ENCODE data around the gene HDAC3. TPM values are rescaled to one million over a fixed set of nuclear protein-coding genes. Genes with fewer than 3 reads are reported as not detected.

HDAC3 gene
- total RNA-seq, 1 donor = 47.8 TPM

GRCh38 chr5:141677415-141677814, 40.8 kb upstream of the HDAC3 start:
- H3K9me3 ChIP-seq (ENCODE audit: low read depth, low read length) = no peaks in the 10 kb centered on the region
- no peaks in the 10 kb centered on the region for H3K27me3 ChIP-seq (ENCODE audit: insufficient read depth, low read length)
- H3K4me1 ChIP-seq (ENCODE audit: insufficient read depth, low read length) = peaks cover 15% of the 10 kb centered on the region
- peaks cover 1% of the 10 kb centered on the region for H3K36me3 ChIP-seq (ENCODE audit: insufficient read depth, low read length)
- TF ChIP-seq, protein P1, sequence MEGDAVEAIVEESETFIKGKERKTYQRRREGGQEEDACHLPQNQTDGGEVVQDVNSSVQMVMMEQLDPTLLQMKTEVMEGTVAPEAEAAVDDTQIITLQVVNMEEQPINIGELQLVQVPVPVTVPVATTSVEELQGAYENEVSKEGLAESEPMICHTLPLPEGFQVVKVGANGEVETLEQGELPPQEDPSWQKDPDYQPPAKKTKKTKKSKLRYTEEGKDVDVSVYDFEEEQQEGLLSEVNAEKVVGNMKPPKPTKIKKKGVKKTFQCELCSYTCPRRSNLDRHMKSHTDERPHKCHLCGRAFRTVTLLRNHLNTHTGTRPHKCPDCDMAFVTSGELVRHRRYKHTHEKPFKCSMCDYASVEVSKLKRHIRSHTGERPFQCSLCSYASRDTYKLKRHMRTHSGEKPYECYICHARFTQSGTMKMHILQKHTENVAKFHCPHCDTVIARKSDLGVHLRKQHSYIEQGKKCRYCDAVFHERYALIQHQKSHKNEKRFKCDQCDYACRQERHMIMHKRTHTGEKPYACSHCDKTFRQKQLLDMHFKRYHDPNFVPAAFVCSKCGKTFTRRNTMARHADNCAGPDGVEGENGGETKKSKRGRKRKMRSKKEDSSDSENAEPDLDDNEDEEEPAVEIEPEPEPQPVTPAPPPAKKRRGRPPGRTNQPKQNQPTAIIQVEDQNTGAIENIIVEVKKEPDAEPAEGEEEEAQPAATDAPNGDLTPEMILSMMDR (IDR thresholded peaks at IDR 0.05; ENCODE audit: extremely low read depth, low read depth, low read length) = peak; percentile 16
- DNase-seq (ENCODE audit: insufficient read length, low spot score, missing footprints) = no peak
- no peak overlapping the region for H2AFZ ChIP-seq (ENCODE audit: low read length)
- no peaks in the 10 kb centered on the region for H3K79me2 ChIP-seq (ENCODE audit: insufficient read depth, low read length)
- no peaks in the 10 kb centered on the region for H4K20me1 ChIP-seq (ENCODE audit: insufficient read depth, low read length)
- no peak overlapping the region for H3K4me2 ChIP-seq (ENCODE audit: insufficient read depth, low read length)
- H3K27ac ChIP-seq (ENCODE audit: low read depth, low read length) = no peak overlapping the region
- no peak overlapping the region for H3K4me3 ChIP-seq (ENCODE audit: insufficient read depth, low read length)

DNA sequence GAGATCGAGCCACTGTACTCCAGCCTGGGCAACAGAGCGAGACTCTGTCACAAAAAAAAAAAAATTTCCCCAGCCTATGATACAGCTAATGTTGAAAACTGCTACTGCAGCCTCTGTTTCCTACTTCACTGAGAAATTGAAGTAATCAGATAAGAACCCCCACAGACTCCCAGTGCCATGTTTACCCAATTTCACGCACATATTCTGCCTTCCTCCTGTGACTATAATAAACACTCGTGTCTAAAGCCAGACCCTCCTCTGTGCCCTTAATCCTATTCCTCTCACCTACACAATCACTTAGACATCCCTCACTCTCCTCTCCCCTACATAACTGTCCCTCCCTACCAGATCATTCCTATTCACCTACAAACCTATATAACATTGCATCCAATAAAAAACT, 39.0 kb upstream of the HDAC3 start:
- Histone ChIP-seq H3K4me2 (ENCODE audit: insufficient read depth, low read length) (no peak overlapping the region), H3K27me3 (ENCODE audit: insufficient read depth, low read length) (no peaks in the 10 kb centered on the region), H4K20me1 (ENCODE audit: insufficient read depth, low read length) (no peaks in the 10 kb centered on the region), H3K27ac (ENCODE audit: low read depth, low read length) (no peak overlapping the region), H3K36me3 (ENCODE audit: insufficient read depth, low read length) (peaks cover 2% of the 10 kb centered on the region), H3K9me3 (ENCODE audit: low read depth, low read length) (no peaks in the 10 kb centered on the region), H3K4me3 (ENCODE audit: insufficient read depth, low read length) (no peak overlapping the region), H3K4me1 (ENCODE audit: insufficient read depth, low read length) (peaks cover 3% of the 10 kb centered on the region), H3K79me2 (ENCODE audit: insufficient read depth, low read length) (no peaks in the 10 kb centered on the region), H2AFZ (ENCODE audit: low read length) (no peak overlapping the region)
- TF ChIP-seq, protein P1 (IDR thresholded peaks at IDR 0.05; ENCODE audit: extremely low read depth, low read depth, low read length) = no peak
- peak; percentile 38 for DNase-seq (ENCODE audit: insufficient read length, low spot score, missing footprints)

DNA sequence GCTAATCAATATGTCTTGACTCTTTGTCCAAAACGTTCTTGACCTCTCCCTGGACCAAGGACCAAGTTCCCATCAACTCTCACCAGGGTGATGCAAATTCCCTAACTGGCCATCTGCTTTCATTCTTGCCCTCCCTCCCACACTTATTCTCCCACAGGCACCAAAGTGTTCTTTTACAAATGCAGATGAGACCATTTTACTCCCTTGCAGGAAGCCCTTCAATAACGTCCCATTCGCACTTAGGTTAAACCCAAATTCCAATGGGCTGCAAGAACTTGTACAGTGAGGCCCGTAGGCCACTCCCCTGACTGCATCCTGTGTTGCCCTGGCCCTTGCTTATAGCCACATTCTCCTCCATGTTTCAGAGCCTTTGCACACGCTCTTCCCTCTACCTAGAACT, 38.1 kb upstream of the HDAC3 start:
- Histone ChIP-seq H2AFZ (ENCODE audit: low read length) (no peak overlapping the region), H3K4me1 (ENCODE audit: insufficient read depth, low read length) (no peaks in the 10 kb centered on the region), H3K79me2 (ENCODE audit: insufficient read depth, low read length) (no peaks in the 10 kb centered on the region), H3K27ac (ENCODE audit: low read depth, low read length) (no peak overlapping the region), H3K9me3 (ENCODE audit: low read depth, low read length) (no peaks in the 10 kb centered on the region), H3K4me3 (ENCODE audit: insufficient read depth, low read length) (no peak overlapping the region), H3K4me2 (ENCODE audit: insufficient read depth, low read length) (no peak overlapping the region), H3K36me3 (ENCODE audit: insufficient read depth, low read length) (peaks cover 2% of the 10 kb centered on the region), H3K27me3 (ENCODE audit: insufficient read depth, low read length) (no peaks in the 10 kb centered on the region), H4K20me1 (ENCODE audit: insufficient read depth, low read length) (no peaks in the 10 kb centered on the region)
- DNase-seq (ENCODE audit: insufficient read length, low spot score, missing footprints) = peak; percentile 59
- TF ChIP-seq, protein P1 (IDR thresholded peaks at IDR 0.05; ENCODE audit: extremely low read depth, low read depth, low read length) = no peak

DNA sequence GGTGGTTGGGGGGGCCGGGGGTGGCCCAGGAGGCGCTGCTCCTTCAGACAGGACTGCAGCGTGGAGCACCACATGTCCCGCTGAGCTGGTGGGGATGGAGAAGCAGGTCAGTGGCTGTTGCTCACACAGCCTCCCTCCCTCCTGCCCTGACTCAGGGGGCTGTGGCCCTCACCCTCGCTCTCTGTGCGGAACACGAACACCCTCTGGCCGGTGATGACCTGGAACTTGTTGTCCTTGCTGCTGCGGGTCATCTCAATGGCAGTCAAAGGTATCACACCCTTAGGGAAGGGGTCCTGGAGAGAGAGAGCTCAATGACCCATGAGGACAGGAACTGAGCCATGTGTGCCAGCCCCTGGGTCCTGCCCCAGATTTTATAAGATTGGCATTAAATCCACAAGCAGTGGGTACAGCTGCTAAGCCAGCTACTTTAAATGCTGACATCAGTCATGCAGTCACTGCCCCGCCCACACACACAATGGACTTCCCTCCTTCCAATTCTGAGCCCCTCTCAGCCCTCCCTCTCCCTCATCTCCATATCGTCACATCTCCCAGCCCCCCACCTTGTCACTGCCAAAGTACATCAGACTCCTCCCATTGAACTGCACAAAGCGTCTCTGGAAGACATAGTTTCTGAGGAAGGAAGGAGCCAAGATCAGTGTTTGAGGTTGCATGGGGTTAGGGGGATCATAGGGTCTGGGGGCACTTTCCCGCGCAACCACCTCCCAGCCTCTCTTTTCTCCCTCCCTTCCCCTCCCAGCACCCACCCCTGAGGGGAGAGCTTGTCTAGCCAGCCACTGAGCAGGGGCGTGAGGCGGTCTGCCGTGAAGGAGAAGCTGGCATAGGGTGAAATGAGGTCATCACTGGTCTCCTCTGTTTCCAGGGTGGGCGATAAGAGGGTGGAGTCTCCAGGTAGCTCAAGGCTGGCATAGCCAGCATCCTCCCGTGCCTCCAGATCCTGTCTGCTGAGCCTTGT, 36.5 kb upstream of the HDAC3 start:
- no peaks in the 10 kb centered on the region for H3K9me3 ChIP-seq (ENCODE audit: low read depth, low read length)
- DNase-seq (ENCODE audit: insufficient read length, low spot score, missing footprints) = peak; percentile 49
- no peak overlapping the region for H3K27ac ChIP-seq (ENCODE audit: low read depth, low read length)
- H3K4me3 ChIP-seq (ENCODE audit: insufficient read depth, low read length) = no peak overlapping the region
- H3K4me1 ChIP-seq (ENCODE audit: insufficient read depth, low read length) = peaks cover 8% of the 10 kb centered on the region
- peaks cover 2% of the 10 kb centered on the region for H3K36me3 ChIP-seq (ENCODE audit: insufficient read depth, low read length)
- no peak overlapping the region for H2AFZ ChIP-seq (ENCODE audit: low read length)
- no peaks in the 10 kb centered on the region for H4K20me1 ChIP-seq (ENCODE audit: insufficient read depth, low read length)
- H3K79me2 ChIP-seq (ENCODE audit: insufficient read depth, low read length) = no peaks in the 10 kb centered on the region
- H3K27me3 ChIP-seq (ENCODE audit: insufficient read depth, low read length) = no peaks in the 10 kb centered on the region
- TF ChIP-seq, protein P1 (IDR thresholded peaks at IDR 0.05; ENCODE audit: extremely low read depth, low read depth, low read length) = no peak
- no peak overlapping the region for H3K4me2 ChIP-seq (ENCODE audit: insufficient read depth, low read length)
